Measurements from ENCODE around the gene SRGAP1.

GRCh38 chr12:64172143-64172970 lies 327.9 kb downstream of the SRGAP1 start:
- TF ChIP-seq OSR2 (tag by site-specific recombination; IDR thresholded peaks at IDR 0.05) = no peak
- no peak for TF ChIP-seq ZEB2 (tag by site-specific recombination; IDR thresholded peaks at IDR 0.05)
- TF ChIP-seq CTCF (tag by site-specific recombination; IDR thresholded peaks at IDR 0.05) = no peak
- TF ChIP-seq ZNF24 (tag by site-specific recombination; IDR thresholded peaks at IDR 0.05) = no peak
- TF ChIP-seq ZNF138 (tag by site-specific recombination; IDR thresholded peaks at IDR 0.05; ENCODE audit: borderline replicate concordance) = no peak
- no peak for TF ChIP-seq HOXA7 (CRISPR knock-in tag; IDR thresholded peaks at IDR 0.05; ENCODE audit: borderline replicate concordance)
- TF ChIP-seq ZNF585B (tag by site-specific recombination; IDR thresholded peaks at IDR 0.05) = no peak
